K562 (cell line): ENCODE data around the gene OR5A2. TPM values are rescaled to one million over a fixed set of nuclear protein-coding genes. Genes with fewer than 3 reads are reported as not detected.

Experiments used
- CUX1 ChIP-seq: fragments of 200-800 bp; sonication (Bioruptor generic); IDR thresholded peaks from 2 replicates; pipeline ENCODE4 v1.6.1; 2016; ENCODE audit warnings: missing genetic modification characterization, missing compliant biosample characterization
- HCFC1 ChIP-seq: IDR thresholded peaks from 2 replicates; pipeline ENCODE4 v1.6.1; 2012; ENCODE audit warnings: low read depth, low read length, improper control_type of control experiment
- PBX2 ChIP-seq, 2 experiments: IDR thresholded peaks in 1 of 2; conservative IDR thresholded peaks in 1 of 2; 2 replicates each; pipeline ENCODE4 v1.6.1; 2016; ENCODE audit warnings: low read depth in 2 of 2, mild to moderate bottlenecking in 1 of 2, missing compliant biosample characterization in 1 of 2, missing genetic modification characterization in 1 of 2, moderate library complexity in 1 of 2
- RAD21 ChIP-seq, 2 experiments: fragments of 250-450 bp in 1 of 2; fragments of 450-650 bp in 1 of 2; sonication (Bioruptor Pico) in 1 of 2; formaldehyde crosslinking in 1 of 2; IDR thresholded peaks in 1 of 2; conservative IDR thresholded peaks in 1 of 2; 2 replicates each; pipeline versions ENCODE4 v1.4.0 to v1.8.0; 2020 to 2022; ENCODE audit warnings: mild to moderate bottlenecking in 2 of 2, moderate library complexity in 1 of 2
- SMC3 ChIP-seq: conservative IDR thresholded peaks from 2 replicates; pipeline ENCODE4 v1.6.1; 2011; ENCODE audit warnings: low read depth, low read length, improper control_type of control experiment; ENCODE audit not compliant: insufficient read depth
- polyA plus RNA-seq, 8 experiments: library from polyadenylated mRNA; depleted of rRNA in 4 of 8; stranded (reverse) in 5 of 8; unstranded in 3 of 8; fragments of >200 nt; fragmentation: Nextera tagmentation in 2 of 8; fragmentation: Illumina TruSeq in 1 of 8; extraction: Ambion mirVana in 2 of 8; extraction: Trizol in 1 of 8; gene quantifications; 2 replicates each; pipeline versions ENCODE4 v1.2.1 to v1.2.3, GENCODE V29; 2011 to 2014; ENCODE audit warnings: inconsistent platforms in 1 of 8, missing spikeins in 1 of 8
- total RNA-seq, 7 experiments: library from RNA; depleted of rRNA in 6 of 7; stranded (reverse); fragments of >200 nt in 6 of 7; fragmentation: Illumina TruSeq in 2 of 7; extraction: Trizol in 2 of 7; gene quantifications; 2 replicates each; pipeline versions ENCODE4 v1.2.1 to v1.2.3, GENCODE V29; 2011 to 2021; ENCODE audit warnings: low replicate concordance in 1 of 7
- TF ChIP-seq, protein P1 (sequence below), 2 experiments: fragments of 450-650 bp; formaldehyde crosslinking in 1 of 2; IDR thresholded peaks; 2 replicates each; pipeline versions ENCODE4 v1.4.0 to v1.6.1; 2014 to 2020; ENCODE audit warnings: mild to moderate bottlenecking in 2 of 2, borderline replicate concordance in 1 of 2, low read depth in 1 of 2
- TF ChIP-seq, protein P2 (sequence below): fragments of 450-650 bp; IDR thresholded peaks from 2 replicates; pipeline ENCODE4 v1.6.1; 2016

Gene OR5A2
- total and polyA plus RNA-seq, 9 of the 15 experiments (the other 6 are each of a cell fraction or from before 2014, with no cell fraction given) = not detected

DNA sequence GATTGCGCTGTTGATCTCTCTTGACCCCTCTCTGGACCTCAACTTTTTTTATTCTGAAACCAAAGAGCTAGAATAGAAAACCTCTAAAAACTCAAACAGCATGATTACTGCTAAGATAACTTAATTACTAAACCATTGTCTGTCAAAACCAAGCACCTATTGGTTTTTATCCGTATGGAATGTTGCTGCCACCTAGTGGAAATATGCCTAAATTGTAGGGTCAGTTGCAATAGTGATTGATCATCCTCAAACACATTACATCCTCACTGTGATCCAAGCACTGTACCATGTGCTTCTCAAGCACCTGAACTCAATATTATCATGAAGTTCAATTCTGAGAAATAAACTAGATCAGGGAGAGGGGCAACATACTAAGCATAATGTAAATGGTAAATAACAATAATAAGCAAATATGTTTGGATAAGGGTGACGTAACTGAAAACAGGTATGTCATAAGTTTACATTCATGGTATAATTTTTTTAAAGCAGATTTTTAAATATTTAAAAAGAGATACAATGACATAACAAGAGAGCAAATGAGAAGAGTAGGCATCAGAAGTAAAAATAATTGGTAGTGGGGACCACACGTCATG lies 3.8 kb upstream of the OR5A2 start (continued):
- peak; percentile 86; the same call in 1 of the 2 replicates for TF ChIP-seq CUX1
- no peak for TF ChIP-seq HCFC1
- peak; percentile 64 to 81 for TF ChIP-seq RAD21 (CRISPR knock-in tag; conservative IDR thresholded peaks at IDR 0.05 in 1 of 2, IDR thresholded peaks at IDR 0.05 in 1 of 2)
- TF ChIP-seq, protein P1, sequence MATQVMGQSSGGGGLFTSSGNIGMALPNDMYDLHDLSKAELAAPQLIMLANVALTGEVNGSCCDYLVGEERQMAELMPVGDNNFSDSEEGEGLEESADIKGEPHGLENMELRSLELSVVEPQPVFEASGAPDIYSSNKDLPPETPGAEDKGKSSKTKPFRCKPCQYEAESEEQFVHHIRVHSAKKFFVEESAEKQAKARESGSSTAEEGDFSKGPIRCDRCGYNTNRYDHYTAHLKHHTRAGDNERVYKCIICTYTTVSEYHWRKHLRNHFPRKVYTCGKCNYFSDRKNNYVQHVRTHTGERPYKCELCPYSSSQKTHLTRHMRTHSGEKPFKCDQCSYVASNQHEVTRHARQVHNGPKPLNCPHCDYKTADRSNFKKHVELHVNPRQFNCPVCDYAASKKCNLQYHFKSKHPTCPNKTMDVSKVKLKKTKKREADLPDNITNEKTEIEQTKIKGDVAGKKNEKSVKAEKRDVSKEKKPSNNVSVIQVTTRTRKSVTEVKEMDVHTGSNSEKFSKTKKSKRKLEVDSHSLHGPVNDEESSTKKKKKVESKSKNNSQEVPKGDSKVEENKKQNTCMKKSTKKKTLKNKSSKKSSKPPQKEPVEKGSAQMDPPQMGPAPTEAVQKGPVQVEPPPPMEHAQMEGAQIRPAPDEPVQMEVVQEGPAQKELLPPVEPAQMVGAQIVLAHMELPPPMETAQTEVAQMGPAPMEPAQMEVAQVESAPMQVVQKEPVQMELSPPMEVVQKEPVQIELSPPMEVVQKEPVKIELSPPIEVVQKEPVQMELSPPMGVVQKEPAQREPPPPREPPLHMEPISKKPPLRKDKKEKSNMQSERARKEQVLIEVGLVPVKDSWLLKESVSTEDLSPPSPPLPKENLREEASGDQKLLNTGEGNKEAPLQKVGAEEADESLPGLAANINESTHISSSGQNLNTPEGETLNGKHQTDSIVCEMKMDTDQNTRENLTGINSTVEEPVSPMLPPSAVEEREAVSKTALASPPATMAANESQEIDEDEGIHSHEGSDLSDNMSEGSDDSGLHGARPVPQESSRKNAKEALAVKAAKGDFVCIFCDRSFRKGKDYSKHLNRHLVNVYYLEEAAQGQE (IDR thresholded peaks at IDR 0.05; ENCODE audit: borderline replicate concordance) = peak; percentile 52; the same call in 1 of the 2 replicates
- TF ChIP-seq, protein P1 (CRISPR knock-in tag; IDR thresholded peaks at IDR 0.05; ENCODE audit: low read depth) = no peak
- TF ChIP-seq PBX2 (CRISPR knock-in tag; IDR thresholded peaks at IDR 0.05; ENCODE audit: low read depth) = no peak
- peak; percentile 67; the same call in 1 of the 2 replicates for TF ChIP-seq PBX2 (tag; conservative IDR thresholded peaks at IDR 0.05; ENCODE audit: low read depth)
- TF ChIP-seq SMC3 = peak; percentile 41; the same call in 1 of the 2 replicates
- TF ChIP-seq, protein P2, sequence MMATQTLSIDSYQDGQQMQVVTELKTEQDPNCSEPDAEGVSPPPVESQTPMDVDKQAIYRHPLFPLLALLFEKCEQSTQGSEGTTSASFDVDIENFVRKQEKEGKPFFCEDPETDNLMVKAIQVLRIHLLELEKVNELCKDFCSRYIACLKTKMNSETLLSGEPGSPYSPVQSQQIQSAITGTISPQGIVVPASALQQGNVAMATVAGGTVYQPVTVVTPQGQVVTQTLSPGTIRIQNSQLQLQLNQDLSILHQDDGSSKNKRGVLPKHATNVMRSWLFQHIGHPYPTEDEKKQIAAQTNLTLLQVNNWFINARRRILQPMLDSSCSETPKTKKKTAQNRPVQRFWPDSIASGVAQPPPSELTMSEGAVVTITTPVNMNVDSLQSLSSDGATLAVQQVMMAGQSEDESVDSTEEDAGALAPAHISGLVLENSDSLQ = peak; percentile 38; the same call in 1 of the 2 replicates
